Tibial nerve (tissue), 4 donors: ENCODE measurements around the gene ITGAE. TPM values are rescaled to one million over a fixed set of nuclear protein-coding genes. Genes with fewer than 3 reads are reported as not detected.

ENCODE experiments used
- DNase-seq, 2 donors: peaks; one replicate each; pipeline ENCODE4 v3.0.0-alpha.2; 2019; ENCODE audit warnings: low spot score in 2 of 2
- H3K27ac ChIP-seq, 4 donors: fragments of 200-600 bp; sonication (generic) in 3 of 4; one replicate each; pipeline ENCODE4 v1.5.1; 2017 to 2019; ENCODE audit warnings: mild to moderate bottlenecking in 1 of 4
- H3K27me3 ChIP-seq, 2 donors: fragments of 200-600 bp; sonication (generic) in 1 of 2; one replicate each; pipeline versions ENCODE4 v1.5.1 to v1.6.0; 2017 to 2019
- H3K36me3 ChIP-seq, 3 donors: fragments of 200-600 bp; sonication (generic); one replicate each; pipeline ENCODE4 v1.5.1; 2018 to 2019
- H3K4me1 ChIP-seq, 4 donors: fragments of 200-600 bp; sonication (generic) in 3 of 4; one replicate each; pipeline ENCODE4 v1.5.1; 2017 to 2019
- H3K4me3 ChIP-seq, 4 donors: fragments of 200-600 bp; sonication (generic) in 3 of 4; one replicate each; pipeline ENCODE4 v1.5.1; 2017 to 2019; ENCODE audit warnings: mild to moderate bottlenecking in 1 of 4, moderate library complexity in 1 of 4
- H3K9me3 ChIP-seq, 4 donors: fragments of 200-600 bp; sonication (generic) in 3 of 4; one replicate each; pipeline ENCODE4 v1.5.1; 2017 to 2019
- CTCF ChIP-seq, 5 experiments: fragments of 200-600 bp in 3 of 5; fragments of 450-650 bp in 2 of 5; sonication (generic) in 3 of 5; IDR thresholded peaks; one replicate each; pipeline ENCODE4 v1.5.1; 2016 to 2019; ENCODE audit warnings: antibody characterized with exemption in 5 of 5, mild to moderate bottlenecking in 3 of 5, moderate library complexity in 2 of 5
- EP300 ChIP-seq, 2 donors: sonication (generic); formaldehyde crosslinking; IDR thresholded peaks; one replicate each; pipeline ENCODE4 v1.6.1; 2017; ENCODE audit warnings: antibody characterized with exemption in 2 of 2, mild to moderate bottlenecking in 1 of 2
- POLR2A ChIP-seq, 2 donors: fragments of 450-650 bp; IDR thresholded peaks; one replicate each; pipeline ENCODE4 v1.6.1; 2017; ENCODE audit warnings: antibody characterized with exemption in 2 of 2, mild to moderate bottlenecking in 2 of 2, moderate library complexity in 2 of 2
- WGBS, 2 donors: methylation state at CpG; one replicate each; pipeline ENCODE4 v1.1.5; 2018; 5-methylcytosine and 5-hydroxymethylcytosine counted together
- total RNA-seq, 4 donors: library from RNA; depleted of rRNA; stranded (reverse); fragments of >200 nt; gene quantifications; one replicate each; pipeline ENCODE4 v1.1.0, GENCODE V29; 2016

Gene ITGAE
- total RNA-seq, 4 donors from 2014 or later, result 11.1 to 17.5 (median 13.4) TPM

DNA sequence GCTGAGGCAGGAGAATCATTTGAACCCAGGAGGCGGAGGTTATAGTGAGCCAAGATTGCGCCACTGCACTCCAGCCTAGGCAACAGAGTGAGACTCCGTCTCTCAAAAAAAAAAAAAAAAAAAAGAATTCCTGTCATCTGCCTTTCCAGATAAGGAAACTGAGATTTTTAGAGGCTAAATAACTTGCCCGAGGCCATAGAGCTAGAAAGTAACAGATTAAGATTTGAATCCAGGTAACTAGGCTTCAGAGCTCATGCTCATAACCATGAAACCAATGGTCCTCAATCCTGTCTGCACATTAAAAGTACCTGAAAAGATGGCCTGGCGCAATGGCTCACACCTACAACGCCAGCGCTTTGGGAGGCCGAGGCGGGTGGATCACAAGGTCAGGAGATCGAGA lies 35.6 kb upstream of the ITGAE start:
- Histone ChIP-seq H3K4me1 (peaks cover 0 to 18% (median 0%) of the 10 kb centered on the region in 4 donors), H3K4me3 (no peak overlapping the region), H3K36me3 (peaks cover 0 to 62% (median 10%) of the 10 kb centered on the region in 3 donors), H3K9me3 (no peaks in the 10 kb centered on the region), H3K27ac (no peak overlapping the region), H3K27me3 (no peaks in the 10 kb centered on the region)
- TF ChIP-seq EP300 (IDR thresholded peaks at IDR 0.05), result no peak
- TF ChIP-seq POLR2A (IDR thresholded peaks at IDR 0.05), result no peak
- TF ChIP-seq CTCF (IDR thresholded peaks at IDR 0.05), result no peak
- DNase-seq, result no peak
- WGBS, 2 donors, result 94 to 97% methylated on average over 10 of the region's 10 CpGs

DNA sequence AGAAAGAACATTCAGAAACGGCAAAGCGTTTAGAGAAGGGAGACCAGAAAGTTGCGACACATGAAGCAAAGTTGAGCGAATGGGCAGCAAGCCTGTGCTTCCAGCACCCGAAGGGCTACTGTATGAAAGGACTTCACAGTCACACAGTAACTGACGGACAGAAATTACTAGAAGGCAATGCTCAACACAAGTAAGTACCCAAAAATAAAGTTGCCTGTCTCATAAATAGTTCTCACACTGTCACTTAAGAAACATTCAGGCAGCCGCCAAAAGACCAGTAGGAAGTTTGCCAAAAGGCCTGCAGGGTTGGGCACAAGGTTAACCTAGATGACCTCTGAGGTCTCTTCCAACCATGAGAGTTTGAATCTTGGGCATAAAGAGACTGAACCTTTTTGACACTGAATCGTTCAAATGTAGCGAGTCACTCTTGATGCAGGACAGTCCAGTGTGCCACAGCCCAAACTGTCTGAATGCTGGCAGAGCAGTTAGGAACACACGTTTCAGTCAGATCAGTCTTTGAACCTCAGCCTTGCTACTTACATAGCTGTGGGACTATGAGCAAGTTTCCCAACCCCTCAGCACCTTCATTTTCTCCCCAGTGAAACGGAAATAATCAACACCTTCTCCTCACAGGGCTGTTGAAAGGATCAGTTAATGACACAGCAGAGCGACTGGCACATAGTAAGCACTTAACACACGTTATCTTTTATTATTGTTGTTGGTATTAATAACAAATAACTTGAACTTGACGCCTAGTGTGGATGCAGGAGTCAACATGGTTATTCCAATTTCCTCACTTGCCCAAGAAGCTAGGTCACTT lies 34.6 kb upstream of the ITGAE start:
- Histone ChIP-seq H3K4me1 (peaks cover 0 to 18% (median 0%) of the 10 kb centered on the region in 4 donors), H3K4me3 (no peak overlapping the region), H3K27me3 (no peaks in the 10 kb centered on the region), H3K27ac (no peak overlapping the region), H3K36me3 (peaks cover 0 to 54% (median 10%) of the 10 kb centered on the region in 3 donors), H3K9me3 (no peaks in the 10 kb centered on the region)
- TF ChIP-seq EP300 (IDR thresholded peaks at IDR 0.05), result no peak
- TF ChIP-seq CTCF (IDR thresholded peaks at IDR 0.05), result no peak
- TF ChIP-seq POLR2A (IDR thresholded peaks at IDR 0.05), result no peak
- DNase-seq, result no peak
- WGBS, 2 donors, result 62 to 67% methylated on average over 14 of the region's 14 CpGs

DNA sequence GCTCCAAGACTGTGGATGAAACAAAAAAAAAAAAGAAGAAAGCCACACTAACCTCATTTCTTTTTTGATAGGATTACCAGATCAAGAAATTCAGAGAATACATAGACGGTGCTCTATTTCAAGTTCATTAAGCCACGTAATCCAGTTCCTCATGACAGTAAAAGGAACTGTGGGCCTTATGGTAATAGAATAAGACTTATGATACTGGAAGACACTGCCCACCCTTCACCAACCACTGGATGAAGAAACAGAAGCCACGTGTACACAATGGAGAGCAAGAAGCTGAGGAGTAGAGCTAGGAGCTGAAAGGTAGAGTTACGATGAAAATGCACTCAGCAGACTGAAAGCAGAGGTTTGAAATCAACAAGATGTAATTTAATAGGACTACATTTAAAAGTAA lies 33.8 kb upstream of the ITGAE start:
- 80 to 85% methylated on average over 4 of the region's 4 CpGs for WGBS, 2 donors
- Histone ChIP-seq H3K9me3 (no peaks in the 10 kb centered on the region), H3K4me3 (no peak overlapping the region), H3K27me3 (no peaks in the 10 kb centered on the region), H3K27ac (no peak overlapping the region), H3K36me3 (peaks cover 0 to 46% (median 8%) of the 10 kb centered on the region in 3 donors), H3K4me1 (peaks cover 0 to 18% (median 0%) of the 10 kb centered on the region in 4 donors)
- DNase-seq, result no peak
- TF ChIP-seq POLR2A (IDR thresholded peaks at IDR 0.05) (no peak), EP300 (IDR thresholded peaks at IDR 0.05) (no peak), CTCF (IDR thresholded peaks at IDR 0.05) (no peak)

GRCh38 chr17:3828852-3829232 lies 27.9 kb upstream of the ITGAE start:
- Histone ChIP-seq H3K4me3 (no peak overlapping the region), H3K4me1 (peaks cover 0 to 18% (median 0%) of the 10 kb centered on the region in 4 donors), H3K36me3 (peaks cover 0 to 60% (median 9%) of the 10 kb centered on the region in 3 donors), H3K9me3 (no peaks in the 10 kb centered on the region), H3K27ac (no peak overlapping the region), H3K27me3 (no peaks in the 10 kb centered on the region)
- no peak for DNase-seq
- 85 to 86% methylated on average over 7 of the region's 7 CpGs for WGBS, 2 donors
- TF ChIP-seq EP300 (IDR thresholded peaks at IDR 0.05), result no peak

DNA sequence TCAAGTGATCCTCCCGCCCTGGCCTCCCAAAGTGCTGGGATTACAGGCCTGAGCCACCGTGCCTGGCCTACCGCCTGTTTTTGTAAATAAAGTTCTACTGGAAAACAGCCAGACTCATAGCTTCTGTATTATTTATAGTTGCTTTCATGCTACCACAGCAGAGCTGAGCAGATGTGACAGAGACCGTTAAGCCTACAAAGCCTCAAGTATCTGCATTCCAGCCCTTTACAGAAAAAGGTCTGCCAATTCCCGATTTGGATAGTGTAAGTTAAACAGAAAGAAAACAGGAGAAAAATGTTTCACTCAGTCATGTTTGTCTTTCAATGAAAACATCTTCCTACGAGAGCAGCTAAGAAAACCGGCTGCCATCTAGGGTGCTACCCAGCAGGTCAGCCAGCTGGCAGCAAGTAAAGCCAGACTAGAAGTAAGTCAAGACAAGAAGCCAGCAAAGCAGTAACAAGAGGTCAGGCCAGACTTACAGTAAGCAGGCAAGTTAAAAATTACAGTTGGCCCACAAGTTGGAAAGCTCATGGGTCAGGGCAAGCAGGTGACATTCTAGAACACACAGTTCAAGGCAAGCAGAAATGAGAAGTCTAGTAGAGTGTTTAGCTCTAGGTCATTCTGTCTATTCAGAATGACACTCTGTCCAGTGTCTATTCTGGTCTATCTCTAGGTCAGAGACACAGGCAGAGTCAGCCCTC lies 27.3 kb upstream of the ITGAE start:
- Histone ChIP-seq H3K9me3 (no peaks in the 10 kb centered on the region), H3K36me3 (peaks cover 0 to 61% (median 15%) of the 10 kb centered on the region in 3 donors), H3K27ac (no peak overlapping the region), H3K4me1 (peaks cover 0 to 18% (median 0%) of the 10 kb centered on the region in 4 donors), H3K27me3 (no peaks in the 10 kb centered on the region), H3K4me3 (no peak overlapping the region)
- 39 to 44% methylated on average over 7 of the region's 7 CpGs for WGBS, 2 donors
- TF ChIP-seq CTCF (IDR thresholded peaks at IDR 0.05) (no peak), POLR2A (IDR thresholded peaks at IDR 0.05) (no peak), EP300 (IDR thresholded peaks at IDR 0.05) (no peak)
- no peak for DNase-seq
